Endothelial cell (in vitro differentiated cells): ENCODE data around the gene FAM114A2. TPM values are rescaled to one million over a fixed set of nuclear protein-coding genes. Genes with fewer than 3 reads are reported as not detected.

Experiments used
- DNase-seq: peaks from one replicate; pipeline ENCODE4 v3.0.0; 2021; ENCODE audit warnings: low spot score
- H3K27ac Mint-ChIP-seq: one replicate; pipeline ENCODE4 v1.8.0; 2021; ENCODE audit warnings: mixed read lengths, inconsistent platforms; ENCODE audit not compliant: unreplicated experiment
- H3K27me3 Mint-ChIP-seq: one replicate; pipeline ENCODE4 v1.8.0; 2021; ENCODE audit warnings: mild to moderate bottlenecking, moderate library complexity, mixed read lengths, inconsistent platforms; ENCODE audit not compliant: unreplicated experiment
- H3K36me3 Mint-ChIP-seq: one replicate; pipeline ENCODE4 v1.8.0; 2021; ENCODE audit warnings: mild to moderate bottlenecking, low read depth, mixed read lengths, inconsistent platforms; ENCODE audit not compliant: unreplicated experiment
- H3K4me1 Mint-ChIP-seq: one replicate; pipeline ENCODE4 v1.8.0; 2021; ENCODE audit warnings: mild to moderate bottlenecking, mixed read lengths, inconsistent platforms; ENCODE audit not compliant: unreplicated experiment
- H3K4me3 Mint-ChIP-seq: one replicate; pipeline ENCODE4 v1.8.0; 2021; ENCODE audit warnings: mild to moderate bottlenecking, mixed read lengths, inconsistent platforms; ENCODE audit not compliant: unreplicated experiment
- H3K9me3 Mint-ChIP-seq: one replicate; pipeline ENCODE4 v1.8.0; 2021; ENCODE audit warnings: mixed read lengths, inconsistent platforms; ENCODE audit not compliant: unreplicated experiment
- CTCF ChIP-seq: fragments of 200-600 bp; sonication (generic); IDR thresholded peaks from one replicate; pipeline ENCODE4 v1.5.0; 2021; ENCODE audit warnings: antibody characterized with exemption; ENCODE audit not compliant: unreplicated experiment
- total RNA-seq: library from RNA; stranded (reverse); fragmentation: NEBNext Ultra II Directional; extraction: Animal tissue kit (Norgen Biotek cat#: 25700); gene quantifications from one replicate; pipeline ENCODE4 v1.2.1, GENCODE V29; 2021; ENCODE audit not compliant: unreplicated experiment

The FAM114A2 gene
- total RNA-seq, 1 donor from 2014 or later: 28.4 TPM

- Mint-ChIP-seq H3K27ac (no peak overlapping the region), H3K27me3 (peaks cover 1% of the 10 kb centered on the region)
Measured at GRCh38 chr5:153957205-153957604, 81.5 kb downstream of the FAM114A2 start.

GRCh38 chr5:153953411-153953810, 85.3 kb downstream of the FAM114A2 start:
- Mint-ChIP-seq H3K4me3 (no peak overlapping the region), H3K9me3 (no peaks in the 10 kb centered on the region), H3K4me1 (no peaks in the 10 kb centered on the region), H3K36me3 (no peaks in the 10 kb centered on the region), H3K27me3 (no peaks in the 10 kb centered on the region), H3K27ac (no peak overlapping the region)
- DNase-seq: no peak
- no peak for TF ChIP-seq CTCF

More at GRCh38 chr5:153957205-153957604, 81.5 kb downstream of the FAM114A2 start:
- Mint-ChIP-seq H3K4me3 (no peak overlapping the region), H3K9me3 (no peaks in the 10 kb centered on the region), H3K4me1 (peaks cover 7% of the 10 kb centered on the region), H3K36me3 (no peaks in the 10 kb centered on the region)
- no peak for TF ChIP-seq CTCF
- no peak for DNase-seq

GRCh38 chr5:153952893-153953292, 85.8 kb downstream of the FAM114A2 start:
- H3K36me3 Mint-ChIP-seq: no peaks in the 10 kb centered on the region
- no peak overlapping the region for H3K4me3 Mint-ChIP-seq
- no peak overlapping the region for H3K27ac Mint-ChIP-seq
- H3K27me3 Mint-ChIP-seq: no peaks in the 10 kb centered on the region
- no peaks in the 10 kb centered on the region for H3K4me1 Mint-ChIP-seq
- no peak for TF ChIP-seq CTCF
- no peaks in the 10 kb centered on the region for H3K9me3 Mint-ChIP-seq
- DNase-seq: no peak

GRCh38 chr5:153952057-153952456, 86.7 kb downstream of the FAM114A2 start:
- Mint-ChIP-seq H3K9me3 (no peaks in the 10 kb centered on the region), H3K27me3 (no peaks in the 10 kb centered on the region), H3K27ac (no peak overlapping the region)

GRCh38 chr5:153941265-153941664, 97.4 kb downstream of the FAM114A2 start:
- H3K36me3 Mint-ChIP-seq: peaks cover 25% of the 10 kb centered on the region
- no peak overlapping the region for H3K27ac Mint-ChIP-seq
- TF ChIP-seq CTCF: no peak
- DNase-seq: no peak
- H3K27me3 Mint-ChIP-seq: peaks cover 3% of the 10 kb centered on the region
- H3K4me3 Mint-ChIP-seq: peak overlapping the region; percentile 5
- peaks cover 30% of the 10 kb centered on the region for H3K9me3 Mint-ChIP-seq
- H3K4me1 Mint-ChIP-seq: no peaks in the 10 kb centered on the region

More at GRCh38 chr5:153952057-153952456, 86.7 kb downstream of the FAM114A2 start:
- DNase-seq: no peak
- Mint-ChIP-seq H3K4me1 (no peaks in the 10 kb centered on the region), H3K4me3 (no peak overlapping the region), H3K36me3 (no peaks in the 10 kb centered on the region)
- TF ChIP-seq CTCF: no peak

Other genes starting within 250 kb of the FAM114A2 start
- gene MFAP3, start 57 bp upstream of the FAM114A2 start, total RNA-seq: 42.7 TPM
- 22.5 TPM for gene GALNT10, start 151.8 kb upstream of the FAM114A2 start, total RNA-seq